KMS-11 (cell line): ENCODE results near the gene ZNF710.

ENCODE experiments used
- H2AFZ ChIP-seq: fragments of 200-600 bp; sonication (generic); 2 replicates; pipeline ENCODE4 v1.6.1; 2016; ENCODE audit warnings: antibody characterized with exemption, mixed run types, low read depth
- H3K27ac ChIP-seq: fragments of 200-600 bp; sonication (generic); 2 replicates; pipeline ENCODE4 v1.6.1; 2016; ENCODE audit warnings: mild to moderate bottlenecking, mixed run types
- H3K27me3 ChIP-seq: fragments of 200-600 bp; sonication (generic); 2 replicates; pipeline ENCODE4 v1.6.1; 2017; ENCODE audit warnings: mild to moderate bottlenecking, low read depth, mixed run types, moderate library complexity; ENCODE audit not compliant: insufficient read depth
- H3K36me3 ChIP-seq: fragments of 200-600 bp; sonication (generic); 2 replicates; pipeline ENCODE4 v1.6.1; 2017; ENCODE audit warnings: mild to moderate bottlenecking, mixed run types; ENCODE audit not compliant: insufficient read depth
- H3K4me1 ChIP-seq: fragments of 200-600 bp; sonication (generic); 2 replicates; pipeline ENCODE4 v1.6.1; 2016; ENCODE audit warnings: mild to moderate bottlenecking, low read depth, mixed run types; ENCODE audit not compliant: poor library complexity, severe bottlenecking
- H3K4me2 ChIP-seq: fragments of 200-600 bp; sonication (generic); 2 replicates; pipeline ENCODE4 v1.7.0; 2016; ENCODE audit warnings: mild to moderate bottlenecking, mixed run types
- H3K4me3 ChIP-seq: fragments of 200-600 bp; sonication (generic); IDR thresholded peaks from 2 replicates; pipeline ENCODE4 v1.6.1; 2017; ENCODE audit warnings: low read depth, low read length, mixed read lengths; ENCODE audit not compliant: insufficient read depth
- H3K79me2 ChIP-seq: fragments of 200-600 bp; sonication (generic); 2 replicates; pipeline ENCODE4 v1.6.1; 2016; ENCODE audit warnings: low read depth, mixed run types; ENCODE audit not compliant: insufficient read depth
- H3K9ac ChIP-seq: fragments of 200-600 bp; sonication (generic); 2 replicates; pipeline ENCODE4 v1.6.1; 2016; ENCODE audit warnings: mild to moderate bottlenecking, mixed run types
- H4K20me1 ChIP-seq: fragments of 200-600 bp; sonication (generic); 2 replicates; pipeline ENCODE4 v1.6.1; 2016; ENCODE audit warnings: mild to moderate bottlenecking, mixed run types; ENCODE audit not compliant: insufficient read depth
- TF ChIP-seq, protein P1 (sequence below): fragments of 200-600 bp; sonication (generic); conservative IDR thresholded peaks from 2 replicates; pipeline ENCODE4 v1.6.1; 2017; ENCODE audit warnings: low read depth, mild to moderate bottlenecking, antibody characterized with exemption, low read length, moderate library complexity, mixed read lengths

The ZNF710 gene

GRCh38 chr15:90058308-90058707 lies 57.2 kb downstream of the ZNF710 start:
- Histone ChIP-seq H3K9ac (no peak overlapping the region), H3K4me3 (no peak overlapping the region), H3K4me1 (peaks cover 53% of the 10 kb centered on the region), H3K79me2 (peaks cover 6% of the 10 kb centered on the region; the same call in 1 of the 2 replicates), H3K27me3 (no peaks in the 10 kb centered on the region), H3K27ac (no peak overlapping the region), H4K20me1 (no peaks in the 10 kb centered on the region), H3K36me3 (no peaks in the 10 kb centered on the region), H2AFZ (no peak overlapping the region), H3K4me2 (no peak overlapping the region; the same call in 1 of the 2 replicates)
- TF ChIP-seq, protein P1, sequence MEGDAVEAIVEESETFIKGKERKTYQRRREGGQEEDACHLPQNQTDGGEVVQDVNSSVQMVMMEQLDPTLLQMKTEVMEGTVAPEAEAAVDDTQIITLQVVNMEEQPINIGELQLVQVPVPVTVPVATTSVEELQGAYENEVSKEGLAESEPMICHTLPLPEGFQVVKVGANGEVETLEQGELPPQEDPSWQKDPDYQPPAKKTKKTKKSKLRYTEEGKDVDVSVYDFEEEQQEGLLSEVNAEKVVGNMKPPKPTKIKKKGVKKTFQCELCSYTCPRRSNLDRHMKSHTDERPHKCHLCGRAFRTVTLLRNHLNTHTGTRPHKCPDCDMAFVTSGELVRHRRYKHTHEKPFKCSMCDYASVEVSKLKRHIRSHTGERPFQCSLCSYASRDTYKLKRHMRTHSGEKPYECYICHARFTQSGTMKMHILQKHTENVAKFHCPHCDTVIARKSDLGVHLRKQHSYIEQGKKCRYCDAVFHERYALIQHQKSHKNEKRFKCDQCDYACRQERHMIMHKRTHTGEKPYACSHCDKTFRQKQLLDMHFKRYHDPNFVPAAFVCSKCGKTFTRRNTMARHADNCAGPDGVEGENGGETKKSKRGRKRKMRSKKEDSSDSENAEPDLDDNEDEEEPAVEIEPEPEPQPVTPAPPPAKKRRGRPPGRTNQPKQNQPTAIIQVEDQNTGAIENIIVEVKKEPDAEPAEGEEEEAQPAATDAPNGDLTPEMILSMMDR: no peak

GRCh38 chr15:90058775-90059174 lies 57.7 kb downstream of the ZNF710 start:
- TF ChIP-seq, protein P1: no peak
- peak overlapping the region; percentile 94 for H3K4me2 ChIP-seq

GRCh38 chr15:90059208-90059985 lies 58.3 kb downstream of the ZNF710 start:
- Histone ChIP-seq H3K4me1 (peaks cover 53% of the 10 kb centered on the region), H3K36me3 (no peaks in the 10 kb centered on the region), H4K20me1 (no peaks in the 10 kb centered on the region), H3K4me2 (peak overlapping the region; percentile 94), H3K27ac (peak overlapping the region; percentile 88), H3K4me3 (no peak overlapping the region), H3K27me3 (no peaks in the 10 kb centered on the region), H3K9ac (peak overlapping the region; percentile 62), H2AFZ (peak overlapping the region; percentile 51; the same call in 1 of the 2 replicates), H3K79me2 (peaks cover 6% of the 10 kb centered on the region; the same call in 1 of the 2 replicates)
- TF ChIP-seq, protein P1: no peak

More at GRCh38 chr15:90058775-90059174, 57.7 kb downstream of the ZNF710 start:
- H4K20me1 ChIP-seq: no peaks in the 10 kb centered on the region
- peak overlapping the region; percentile 88 for H3K27ac ChIP-seq
- no peaks in the 10 kb centered on the region for H3K36me3 ChIP-seq
- H3K79me2 ChIP-seq: peaks cover 6% of the 10 kb centered on the region; the same call in 1 of the 2 replicates
- no peak overlapping the region for H3K4me3 ChIP-seq
- peak overlapping the region; percentile 62; the same call in 1 of the 2 replicates for H3K9ac ChIP-seq
- H3K27me3 ChIP-seq: no peaks in the 10 kb centered on the region
- H3K4me1 ChIP-seq: peaks cover 53% of the 10 kb centered on the region
- H2AFZ ChIP-seq: peak overlapping the region; percentile 51; the same call in 1 of the 2 replicates

GRCh38 chr15:90060797-90061196 lies 59.7 kb downstream of the ZNF710 start:
- H3K9ac ChIP-seq: no peak overlapping the region
- no peak overlapping the region for H2AFZ ChIP-seq
- H3K4me1 ChIP-seq: peaks cover 53% of the 10 kb centered on the region
- TF ChIP-seq, protein P1: no peak
- H3K79me2 ChIP-seq: peaks cover 6% of the 10 kb centered on the region; the same call in 1 of the 2 replicates
- H3K36me3 ChIP-seq: no peaks in the 10 kb centered on the region
- H3K27me3 ChIP-seq: no peaks in the 10 kb centered on the region
- no peaks in the 10 kb centered on the region for H4K20me1 ChIP-seq
- peak overlapping the region; percentile 38; the same call in 1 of the 2 replicates for H3K27ac ChIP-seq
- H3K4me3 ChIP-seq: no peak overlapping the region
- peak overlapping the region; percentile 17; the same call in 1 of the 2 replicates for H3K4me2 ChIP-seq
